Suprapubic skin (tissue), 4 donors: ENCODE results near the gene SAMD8.
"Not testable (repeated sequence)": the region's sequence is repeated elsewhere in the genome, so short reads cannot be mapped to it uniquely, and the experiment has no call there.

ENCODE experiments used
- EP300 ChIP-seq: sonication (generic); formaldehyde crosslinking; IDR thresholded peaks from one replicate; pipeline ENCODE4 v1.6.1; 2017; ENCODE audit warnings: antibody characterized with exemption
- POLR2A ChIP-seq, 2 donors: fragments of 450-650 bp; IDR thresholded peaks; one replicate each; pipeline ENCODE4 v1.6.1; 2017; ENCODE audit warnings: antibody characterized with exemption in 2 of 2, mild to moderate bottlenecking in 2 of 2, moderate library complexity in 2 of 2
- POLR2AphosphoS5 ChIP-seq, 3 donors: sonication (generic); formaldehyde crosslinking; IDR thresholded peaks; one replicate each; pipeline ENCODE4 v1.6.1; 2017; ENCODE audit warnings: antibody characterized with exemption in 3 of 3
- TF ChIP-seq, protein P1 (sequence below), 2 donors: fragments of 200-600 bp in 1 of 2; fragments of 450-650 bp in 1 of 2; sonication (generic) in 1 of 2; IDR thresholded peaks; one replicate each; pipeline ENCODE4 v1.5.1; 2016 to 2019; ENCODE audit warnings: antibody characterized with exemption in 2 of 2, mild to moderate bottlenecking in 1 of 2, moderate library complexity in 1 of 2

DNA sequence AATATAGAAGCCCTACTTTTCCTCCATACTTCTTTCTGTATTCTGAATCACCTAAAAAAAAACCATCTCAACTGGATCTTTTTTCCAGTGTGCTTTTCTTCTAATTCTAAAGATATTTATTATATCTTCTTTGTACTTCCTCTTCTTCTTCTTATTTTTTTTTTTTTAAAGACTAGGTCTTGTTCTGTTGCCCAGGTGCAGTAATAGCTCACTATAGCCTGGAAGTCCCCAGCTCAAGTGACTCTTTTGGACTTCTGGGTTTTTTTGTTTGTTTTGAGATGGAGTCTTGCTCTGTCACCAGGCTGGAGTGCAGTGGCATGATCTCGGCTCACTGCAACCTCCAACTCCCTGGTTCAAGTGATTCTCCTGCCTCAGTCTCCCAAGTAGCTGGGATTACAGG is 17.5 kb downstream of the SAMD8 start:
- not testable (repeated sequence) for TF ChIP-seq POLR2A (IDR thresholded peaks at IDR 0.05); POLR2AphosphoS5 (IDR thresholded peaks at IDR 0.05); EP300
- TF ChIP-seq, protein P1, sequence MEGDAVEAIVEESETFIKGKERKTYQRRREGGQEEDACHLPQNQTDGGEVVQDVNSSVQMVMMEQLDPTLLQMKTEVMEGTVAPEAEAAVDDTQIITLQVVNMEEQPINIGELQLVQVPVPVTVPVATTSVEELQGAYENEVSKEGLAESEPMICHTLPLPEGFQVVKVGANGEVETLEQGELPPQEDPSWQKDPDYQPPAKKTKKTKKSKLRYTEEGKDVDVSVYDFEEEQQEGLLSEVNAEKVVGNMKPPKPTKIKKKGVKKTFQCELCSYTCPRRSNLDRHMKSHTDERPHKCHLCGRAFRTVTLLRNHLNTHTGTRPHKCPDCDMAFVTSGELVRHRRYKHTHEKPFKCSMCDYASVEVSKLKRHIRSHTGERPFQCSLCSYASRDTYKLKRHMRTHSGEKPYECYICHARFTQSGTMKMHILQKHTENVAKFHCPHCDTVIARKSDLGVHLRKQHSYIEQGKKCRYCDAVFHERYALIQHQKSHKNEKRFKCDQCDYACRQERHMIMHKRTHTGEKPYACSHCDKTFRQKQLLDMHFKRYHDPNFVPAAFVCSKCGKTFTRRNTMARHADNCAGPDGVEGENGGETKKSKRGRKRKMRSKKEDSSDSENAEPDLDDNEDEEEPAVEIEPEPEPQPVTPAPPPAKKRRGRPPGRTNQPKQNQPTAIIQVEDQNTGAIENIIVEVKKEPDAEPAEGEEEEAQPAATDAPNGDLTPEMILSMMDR (IDR thresholded peaks at IDR 0.05): not testable (repeated sequence)
